ENCODE data around the gene CXorf49.
"Not testable (repeated sequence)": the region's sequence is repeated elsewhere in the genome, so short reads cannot be mapped to it uniquely, and the experiment has no call there.

Gene CXorf49

GRCh38 chrX:71671043-71671780 lies 46.9 kb downstream of the CXorf49 start:
- Mint-ChIP-seq H3K4me1 (no peaks in the 10 kb centered on the region), H3K36me3 (ENCODE audit: low read depth) (no peaks in the 10 kb centered on the region), H3K27ac (no peak overlapping the region), H3K27me3 (ENCODE audit: low read depth, poor library complexity) (peaks cover 15% of the 10 kb centered on the region), H3K9me3 (peaks cover 62% of the 10 kb centered on the region), H3K4me3 (no peak overlapping the region)
- TF ChIP-seq CTCF (IDR thresholded peaks at IDR 0.05) = no peak
- no peak for DNase-seq

GRCh38 chrX:71669947-71670346 lies 48.1 kb downstream of the CXorf49 start:
- not testable (repeated sequence) for H3K36me3 Mint-ChIP-seq (ENCODE audit: low read depth)

GRCh38 chrX:71669492-71669891 lies 48.6 kb downstream of the CXorf49 start:
- Mint-ChIP-seq H3K27me3 (ENCODE audit: low read depth, poor library complexity) (peaks cover 15% of the 10 kb centered on the region), H3K4me3 (no peak overlapping the region), H3K27ac (no peak overlapping the region), H3K36me3 (ENCODE audit: low read depth) (no peaks in the 10 kb centered on the region), H3K4me1 (no peaks in the 10 kb centered on the region), H3K9me3 (peaks cover 59% of the 10 kb centered on the region)
- TF ChIP-seq CTCF (IDR thresholded peaks at IDR 0.05) = no peak
- no peak for DNase-seq

More at GRCh38 chrX:71669947-71670346, 48.1 kb downstream of the CXorf49 start:
- Mint-ChIP-seq H3K27me3 (ENCODE audit: low read depth, poor library complexity) (peaks cover 15% of the 10 kb centered on the region), H3K9me3 (peaks cover 60% of the 10 kb centered on the region)
- peak; percentile 27 for DNase-seq
- not testable (repeated sequence) for H3K27ac Mint-ChIP-seq, H3K4me1 Mint-ChIP-seq, H3K4me3 Mint-ChIP-seq
- peak; percentile 37 for TF ChIP-seq CTCF (IDR thresholded peaks at IDR 0.05)

- no peak for TF ChIP-seq CTCF (IDR thresholded peaks at IDR 0.05)
- peaks cover 46% of the 10 kb centered on the region for H3K9me3 Mint-ChIP-seq
- no peaks in the 10 kb centered on the region for H3K36me3 Mint-ChIP-seq (ENCODE audit: low read depth)
- no peak overlapping the region for H3K4me3 Mint-ChIP-seq
- no peak for DNase-seq
- H3K27me3 Mint-ChIP-seq (ENCODE audit: low read depth, poor library complexity) = peaks cover 15% of the 10 kb centered on the region
- H3K27ac Mint-ChIP-seq = no peak overlapping the region
- no peaks in the 10 kb centered on the region for H3K4me1 Mint-ChIP-seq
Observed at GRCh38 chrX:71668248-71668595, 49.9 kb downstream of the CXorf49 start.

GRCh38 chrX:71667328-71668247 lies 50.5 kb downstream of the CXorf49 start, which contains the start of gene LOC101059915:
LOC101059915 (plus strand) TSS chrX:71667546.
- DNase-seq = no peak
- Mint-ChIP-seq H3K4me3 (no peak within 1 kb of the TSS), H3K4me1 (no peaks in the 10 kb centered on the region), H3K36me3 (ENCODE audit: low read depth) (no peaks in the 10 kb centered on the region), H3K9me3 (peaks cover 44% of the 10 kb centered on the region), H3K27ac (no peak within 1 kb of the TSS), H3K27me3 (ENCODE audit: low read depth, poor library complexity) (peaks cover 15% of the 10 kb centered on the region)
- no peak for TF ChIP-seq CTCF (IDR thresholded peaks at IDR 0.05)

All from nephron progenitor cell (in vitro differentiated cells).